GM18870 (cell line): ENCODE data around the gene NDUFV3.
A peak's percentile ranks its signal among the peaks of the same experiment; 100 is the strongest.
"Not testable (repeated sequence)": the region's sequence is repeated elsewhere in the genome, so short reads cannot be mapped to it uniquely, and the experiment has no call there.

Source experiments
- ATAC-seq: cut with Tn5 transposase; IDR thresholded peaks from one replicate; pipeline ENCODE4 v1.9.1; 2021; ENCODE audit warnings: moderate library complexity; ENCODE audit not compliant: unreplicated experiment

Gene NDUFV3

GRCh38 chr21:42892931-42893755, at the start of gene NDUFV3:
NDUFV3 (plus strand) TSS chr21:42893309; CDS start chr21:42893334, 25 bp downstream.
- ATAC-seq = peak; percentile 82

DNA sequence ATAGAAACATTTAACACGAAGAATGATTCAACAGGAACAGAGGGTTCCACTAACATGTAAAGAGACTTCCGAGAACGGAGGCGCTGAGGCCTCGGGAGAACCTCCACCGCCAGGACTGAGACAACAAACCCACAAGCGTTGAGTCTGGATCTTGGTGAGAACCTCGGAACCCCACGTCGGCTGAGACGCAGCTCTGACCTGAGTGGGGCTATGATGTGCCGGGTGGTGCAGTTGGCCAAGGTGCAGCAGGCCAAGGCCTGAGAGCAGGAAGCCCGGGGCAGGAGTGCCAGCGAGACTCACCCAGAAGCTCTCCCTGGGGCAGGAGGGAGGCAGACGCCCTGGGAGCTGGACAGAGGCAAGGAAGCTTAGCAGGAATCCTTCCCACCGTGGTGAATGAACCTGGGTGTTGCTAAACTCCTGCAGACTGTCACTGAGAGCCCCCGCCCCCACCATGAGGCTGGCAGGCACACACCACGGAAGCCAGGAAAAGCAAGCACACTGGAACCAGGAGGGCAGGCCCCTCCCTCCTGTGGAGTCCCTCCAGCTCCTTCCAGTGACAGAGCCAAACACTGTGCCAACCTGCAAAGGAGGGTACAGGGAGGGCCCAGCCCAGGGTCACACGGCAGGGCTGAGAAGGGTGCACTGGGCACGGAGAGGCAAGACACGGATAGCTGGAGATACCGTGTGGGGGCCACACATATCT, 48.5 kb upstream of the NDUFV3 start:
- ATAC-seq = no peak

GRCh38 chr21:42845296-42845965, 47.7 kb upstream of the NDUFV3 start:
- no peak for ATAC-seq

GRCh38 chr21:42846221-42846620, 46.9 kb upstream of the NDUFV3 start:
- no peak for ATAC-seq

DNA sequence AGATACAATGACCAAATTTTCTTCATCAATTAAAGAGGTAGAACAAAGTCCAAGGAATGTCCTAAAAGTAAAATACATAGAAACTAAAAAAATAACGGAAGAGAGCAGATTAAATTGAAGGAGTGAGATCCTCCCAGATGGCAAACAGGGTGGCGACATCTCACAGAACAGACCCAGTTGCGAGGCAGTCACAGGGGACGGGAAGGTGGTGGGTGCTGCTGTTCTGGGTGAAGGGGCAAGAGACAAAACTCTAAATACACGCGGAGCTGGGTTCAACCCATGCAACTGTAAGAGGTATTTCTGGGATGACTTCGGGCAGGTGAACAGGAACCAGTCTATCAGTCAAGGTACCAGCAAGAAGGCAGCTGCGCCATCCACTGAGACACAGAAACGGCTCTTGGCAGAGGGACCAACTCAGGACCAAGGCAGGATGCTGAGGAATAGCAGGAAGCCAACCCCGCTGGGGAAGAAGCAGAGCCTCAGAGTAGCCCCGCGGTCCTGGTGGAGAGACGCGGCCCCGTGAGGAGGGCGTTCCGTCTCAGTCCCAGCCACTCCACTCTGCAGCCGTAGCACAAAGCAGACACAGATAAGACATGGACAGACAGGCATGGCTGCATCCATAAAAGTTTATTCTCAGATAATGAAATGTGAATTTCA, 45.9 kb upstream of the NDUFV3 start:
- ATAC-seq = no peak

- ATAC-seq = no peak
Observed at GRCh38 chr21:42847726-42848125, 45.4 kb upstream of the NDUFV3 start.

DNA sequence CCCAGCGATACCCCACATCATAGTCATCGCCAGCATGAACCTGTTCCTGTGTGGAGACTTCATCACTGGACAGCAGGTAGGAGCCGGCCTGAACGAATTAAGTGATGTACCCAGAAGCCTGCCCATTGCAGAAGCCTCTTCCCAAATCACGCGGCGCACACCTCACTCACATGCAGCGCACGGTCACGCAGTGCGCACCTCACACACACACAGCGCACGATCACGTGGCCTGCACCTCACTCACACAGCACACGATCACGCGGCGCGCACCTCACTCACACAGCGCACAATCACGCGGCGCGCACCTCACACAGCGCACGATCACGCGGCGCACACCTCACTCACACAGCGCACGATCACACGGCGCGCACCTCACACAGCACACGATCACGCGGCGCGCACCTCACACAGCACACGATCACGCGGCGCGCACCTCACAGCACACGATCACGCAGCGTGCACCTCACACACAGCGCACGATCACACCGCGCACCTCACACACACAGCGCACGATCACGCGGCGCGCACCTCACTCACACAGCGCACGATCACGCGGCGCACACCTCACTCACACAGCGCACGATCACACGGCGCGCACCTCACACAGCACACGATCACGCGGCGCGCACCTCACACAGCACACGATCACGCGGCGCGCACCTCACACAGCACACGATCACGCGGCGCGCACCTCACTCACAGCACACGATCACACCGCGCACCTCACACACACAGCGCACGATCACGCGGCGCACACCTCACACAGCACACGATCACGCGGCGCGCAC, 44.8 kb upstream of the NDUFV3 start:
- ATAC-seq = not testable (repeated sequence)

- no peak for ATAC-seq
Observed at GRCh38 chr21:42848932-42849758, 44.0 kb upstream of the NDUFV3 start.

DNA sequence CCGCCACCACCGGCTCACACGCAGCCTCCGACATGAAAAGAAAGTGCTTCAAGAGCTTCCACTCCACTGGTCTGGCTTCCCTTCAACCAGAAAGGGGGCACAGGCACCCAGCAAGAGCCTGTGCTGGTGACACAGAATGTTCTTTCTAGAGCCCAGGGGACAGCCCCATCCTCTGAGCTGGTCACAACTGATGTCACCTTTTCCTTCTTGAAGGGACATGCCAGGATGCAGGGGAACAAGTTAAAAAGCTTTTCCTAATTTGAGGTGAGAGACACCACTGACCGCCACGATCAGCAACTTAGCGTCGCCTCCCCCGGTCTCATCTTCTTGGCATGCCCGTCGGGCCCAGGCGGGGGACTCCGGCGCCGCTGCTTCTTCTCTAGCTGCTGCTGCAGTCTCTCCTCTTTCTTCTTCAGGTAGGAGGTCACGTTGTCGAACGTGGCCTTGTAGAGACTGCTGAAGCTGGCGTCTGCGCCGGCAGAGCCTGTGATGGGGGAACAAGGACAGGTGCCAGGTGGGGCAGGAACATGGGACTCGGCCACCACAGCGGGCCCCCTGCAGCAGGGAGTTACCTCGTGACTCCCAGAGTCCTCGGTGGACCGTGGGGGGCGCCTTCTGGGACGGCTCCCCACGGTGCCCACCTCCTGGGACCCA, 43.2 kb upstream of the NDUFV3 start:
- no peak for ATAC-seq

- ATAC-seq = no peak
Observed at GRCh38 chr21:42850463-42850862, 42.6 kb upstream of the NDUFV3 start.

GRCh38 chr21:42850866-42851391, 42.2 kb upstream of the NDUFV3 start:
- ATAC-seq = no peak

GRCh38 chr21:42851812-42852665, 41.1 kb upstream of the NDUFV3 start:
- ATAC-seq = no peak

DNA sequence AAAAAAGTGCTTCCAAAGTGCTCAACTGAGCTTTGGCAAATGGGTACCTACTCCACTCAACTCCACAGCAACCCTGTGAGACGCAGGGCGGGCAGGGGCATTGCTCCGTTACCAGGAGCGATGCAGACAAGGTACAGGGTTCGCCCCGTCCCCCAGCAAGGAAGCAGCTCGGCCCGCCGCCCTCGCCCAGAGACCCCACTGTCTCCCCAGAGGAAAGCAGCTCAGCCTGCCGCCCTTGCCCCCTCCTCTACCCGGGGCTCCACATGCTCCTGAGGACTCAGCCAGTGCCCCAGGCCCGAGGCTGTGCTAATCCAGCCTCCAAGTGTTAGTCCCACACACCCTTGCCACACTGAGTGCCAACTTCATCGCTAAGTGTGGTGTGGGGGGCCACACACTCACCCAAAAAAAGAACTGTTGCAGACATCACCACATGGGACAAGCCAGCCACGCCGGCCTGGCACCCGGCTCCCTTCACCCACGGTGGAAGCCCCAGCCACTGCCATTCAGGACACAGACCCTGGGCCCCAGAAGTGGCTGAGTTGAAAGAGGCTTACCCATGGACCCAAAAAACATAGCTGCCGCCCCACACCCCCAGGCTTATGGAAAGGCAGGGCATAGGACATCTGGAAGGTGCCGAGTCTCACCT, 40.1 kb upstream of the NDUFV3 start:
- ATAC-seq = no peak

- ATAC-seq = no peak
Observed at GRCh38 chr21:42853621-42854020, 39.5 kb upstream of the NDUFV3 start.

DNA sequence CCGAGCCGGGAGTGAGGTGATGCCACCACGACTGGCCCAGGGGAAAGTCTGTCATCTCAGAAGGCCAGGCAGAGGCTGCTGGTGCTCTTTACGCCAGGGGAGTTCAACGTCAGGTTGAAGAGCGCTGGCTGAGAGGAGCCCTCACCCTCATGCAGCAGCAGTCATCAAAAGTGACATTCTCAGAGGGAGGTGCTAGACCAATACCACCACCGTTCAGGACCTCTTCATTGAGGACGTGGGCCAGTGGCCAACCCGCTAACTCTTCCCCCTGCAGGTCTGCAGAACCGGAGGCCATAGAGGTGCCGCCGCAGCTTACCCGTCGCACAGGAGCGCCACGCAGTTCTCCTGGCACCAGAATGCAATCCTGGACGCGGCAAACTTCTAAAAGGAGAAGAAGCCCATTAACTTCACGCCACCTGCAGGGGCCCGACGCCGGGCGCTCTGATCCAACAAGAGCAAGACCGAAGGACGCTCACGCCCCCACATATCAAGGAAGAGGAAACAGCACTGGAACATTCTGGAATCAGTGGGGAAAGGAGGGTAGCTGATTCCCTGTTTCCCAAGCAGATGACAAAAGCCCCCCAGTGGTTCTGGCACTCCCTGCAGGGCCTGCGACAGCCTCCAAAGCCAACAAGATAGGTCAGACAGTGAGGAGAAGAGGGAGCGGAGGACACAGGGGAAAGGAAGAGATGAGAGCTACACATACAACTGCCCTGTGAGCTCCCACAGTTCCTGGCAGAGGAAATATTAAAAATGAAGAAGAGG, 38.7 kb upstream of the NDUFV3 start:
- no peak for ATAC-seq

GRCh38 chr21:42855171-42855936, 37.8 kb upstream of the NDUFV3 start:
- no peak for ATAC-seq
